CD14-positive monocyte (primary cell): ENCODE data around the gene GLIPR1. TPM values are rescaled to one million over a fixed set of nuclear protein-coding genes. Genes with fewer than 3 reads are reported as not detected.
A peak's percentile ranks its signal among the peaks of the same experiment; 100 is the strongest.

Experiments used
- DNase-seq, 3 donors: peaks; one replicate each; pipeline ENCODE4 v3.0.0-alpha.2; 2011 to 2022
- H2AFZ ChIP-seq: 2 replicates; pipeline ENCODE4 v1.6.0; 2012; ENCODE audit warnings: mild to moderate bottlenecking, low read depth, low read length, inconsistent platforms; ENCODE audit not compliant: insufficient read depth, poor library complexity, severe bottlenecking
- H3K27ac ChIP-seq, 2 donors: 1 replicate in 1 of 2; 2 replicates in 1 of 2; pipeline ENCODE4 v1.5.1; 2012 to 2013; ENCODE audit warnings: low read length in 2 of 2, control low read depth in 1 of 2, inconsistent platforms in 1 of 2, low read depth in 1 of 2, mild to moderate bottlenecking in 1 of 2
- H3K27me3 ChIP-seq, 2 donors: one replicate each; pipeline versions ENCODE4 v1.6.0 to v1.6.1; 2011 to 2013; ENCODE audit warnings: low read length in 2 of 2; ENCODE audit not compliant: control insufficient read depth in 2 of 2, insufficient read depth in 2 of 2
- H3K36me3 ChIP-seq, 2 donors: replicated peaks in 1 of 2; 1 replicate in 1 of 2; 2 replicates in 1 of 2; pipeline versions ENCODE4 v1.5.1 to v1.6.1; 2012 to 2013; ENCODE audit warnings: low read length in 2 of 2, control low read depth in 1 of 2, inconsistent platforms in 1 of 2, mild to moderate bottlenecking in 1 of 2; ENCODE audit not compliant: insufficient read depth in 2 of 2, control insufficient read depth in 1 of 2
- H3K4me1 ChIP-seq, 2 donors: 1 replicate in 1 of 2; 2 replicates in 1 of 2; pipeline versions ENCODE4 v1.5.1 to v1.6.1; 2012 to 2013; ENCODE audit warnings: low read length in 2 of 2, control low read depth in 1 of 2, inconsistent platforms in 1 of 2, mild to moderate bottlenecking in 1 of 2, moderate library complexity in 1 of 2; ENCODE audit not compliant: insufficient read depth in 2 of 2, control insufficient read depth in 1 of 2
- H3K4me2 ChIP-seq: replicated peaks from 2 replicates; pipeline ENCODE3; 2012; ENCODE audit warnings: low read length, moderate library complexity, mild to moderate bottlenecking; ENCODE audit not compliant: poor library complexity, severe bottlenecking; ENCODE audit errors: extremely low read depth
- H3K4me3 ChIP-seq, 3 experiments: fragments of 200-600 bp in 1 of 3; sonication (generic) in 1 of 3; replicated peaks in 1 of 3; 1 replicate in 2 of 3; 2 replicates in 1 of 3; pipeline ENCODE4 v1.5.1; 2011 to 2013; ENCODE audit warnings: low read length in 3 of 3, mild to moderate bottlenecking in 3 of 3, control low read depth in 2 of 3, low read depth in 2 of 3, inconsistent platforms in 1 of 3, moderate library complexity in 1 of 3
- H3K79me2 ChIP-seq: 2 replicates; pipeline ENCODE4 v1.6.0; 2012; ENCODE audit warnings: mild to moderate bottlenecking, control low read depth, inconsistent platforms, low read length, moderate library complexity; ENCODE audit not compliant: insufficient read depth
- H3K9ac ChIP-seq: 2 replicates; pipeline ENCODE4 v1.6.0; 2017; ENCODE audit warnings: low read length, mild to moderate bottlenecking; ENCODE audit not compliant: insufficient read depth, poor library complexity, severe bottlenecking
- H3K9me3 ChIP-seq, 2 donors: replicated peaks in 1 of 2; 1 replicate in 1 of 2; 2 replicates in 1 of 2; pipeline versions ENCODE4 v1.5.1 to v1.6.1; 2012 to 2013; ENCODE audit warnings: low read length in 2 of 2, control low read depth in 1 of 2; ENCODE audit not compliant: control insufficient read depth in 1 of 2, insufficient read depth in 1 of 2
- H4K20me1 ChIP-seq: 2 replicates; pipeline ENCODE4 v1.6.0; 2012; ENCODE audit warnings: mild to moderate bottlenecking, low read length, control low read depth, moderate library complexity; ENCODE audit not compliant: insufficient read depth
- H3K27ac Mint-ChIP-seq, 7 donors: one replicate each; pipeline ENCODE4 v1.8.0; 2020; ENCODE audit warnings: mild to moderate bottlenecking in 7 of 7, mixed read lengths in 7 of 7, moderate library complexity in 6 of 7, inconsistent platforms in 2 of 7
- H3K27me3 Mint-ChIP-seq, 3 donors: one replicate each; pipeline ENCODE4 v1.8.0; 2021 to 2022; ENCODE audit warnings: low read depth in 3 of 3, mild to moderate bottlenecking in 3 of 3, mixed read lengths in 3 of 3, moderate library complexity in 3 of 3, inconsistent platforms in 1 of 3
- H3K36me3 Mint-ChIP-seq, 2 donors: one replicate each; pipeline ENCODE4 v1.8.0; 2020; ENCODE audit warnings: mixed read lengths in 2 of 2, inconsistent platforms in 1 of 2, mild to moderate bottlenecking in 1 of 2
- H3K4me1 Mint-ChIP-seq: one replicate; pipeline ENCODE4 v1.8.0; 2020; ENCODE audit warnings: mild to moderate bottlenecking, mixed read lengths
- H3K4me3 Mint-ChIP-seq, 2 donors: one replicate each; pipeline ENCODE4 v1.8.0; 2020; ENCODE audit warnings: mild to moderate bottlenecking in 2 of 2, mixed read lengths in 2 of 2, moderate library complexity in 1 of 2
- H3K9me3 Mint-ChIP-seq, 7 donors: one replicate each; pipeline ENCODE4 v1.8.0; 2020 to 2022; ENCODE audit warnings: mixed read lengths in 7 of 7, mild to moderate bottlenecking in 6 of 7, moderate library complexity in 6 of 7, inconsistent platforms in 2 of 7
- CTCF ChIP-seq: fragments of 200-600 bp; IDR thresholded peaks from one replicate; pipeline ENCODE4 v1.8.0; 2022; ENCODE audit warnings: antibody characterized with exemption, mild to moderate bottlenecking
- WGBS: methylation state at CpG from one replicate; pipeline ENCODE4 v1.1.5; 2013; ENCODE audit warnings: missing lambda C conversion rate; ENCODE audit not compliant: insufficient coverage; 5-methylcytosine and 5-hydroxymethylcytosine counted together
- intact Hi-C, 2 donors: fragments of 100-400 bp; cut with micrococcal nuclease; formaldehyde crosslinking; loops; one replicate each; pipeline versions ENCODE4 v1.15.0 to v1.15.1; 2023
- polyA plus RNA-seq, 3 donors: library from polyadenylated mRNA; depleted of rRNA in 1 of 3; unstranded in 2 of 3; stranded (reverse) in 1 of 3; fragments of 300-500 nt in 2 of 3; fragments of >200 nt in 1 of 3; fragmentation: Illumina TruSeq in 2 of 3; gene quantifications; 1 replicate in 2 of 3; 2 replicates in 1 of 3; pipeline ENCODE4 v1.2.3, GENCODE V29; 2012 to 2021

The GLIPR1 gene
- polyA plus RNA-seq, 3 donors, result 200 to 794 (median 687) TPM

- no peak overlapping the region for H3K27ac ChIP-seq
- no peaks in the 10 kb centered on the region for H3K79me2 ChIP-seq
- 100% methylated on average over 2 of the region's 3 CpGs for WGBS
- intact Hi-C loops, result no loop called here
- Mint-ChIP-seq H3K9me3 (peaks cover 3 to 6% (median 4%) of the 10 kb centered on the region in 7 donors), H3K4me1 (peaks cover 36% of the 10 kb centered on the region), H3K36me3 (peaks cover 0 to 2% of the 10 kb centered on the region in 2 donors), H3K27ac (peak overlapping the region in 1 of 7 donors; percentile 50), H3K4me3 (no peak overlapping the region), H3K27me3 (peaks cover 0 to 1% (median 0%) of the 10 kb centered on the region in 3 donors)
- no peaks in the 10 kb centered on the region for H4K20me1 ChIP-seq
- H2AFZ ChIP-seq, result peak overlapping the region; percentile 38
- H3K4me2 ChIP-seq, result no peak overlapping the region
- no peaks in the 10 kb centered on the region for H3K27me3 ChIP-seq
- no peak overlapping the region for H3K4me3 ChIP-seq
- peaks cover 19 to 40% of the 10 kb centered on the region in 2 donors for H3K4me1 ChIP-seq
- H3K36me3 ChIP-seq, result no peaks in the 10 kb centered on the region
- no peak for TF ChIP-seq CTCF
- no peak for DNase-seq
- H3K9ac ChIP-seq, result no peak overlapping the region
- H3K9me3 ChIP-seq, result peaks cover 3 to 4% of the 10 kb centered on the region in 2 donors
These were observed 27.8 kb upstream of the GLIPR1 start for GRCh38 chr12:75452675-75453330.

GRCh38 chr12:75455839-75456238 is 24.7 kb upstream of the GLIPR1 start:
- H2AFZ ChIP-seq, result peak overlapping the region; percentile 32
- peaks cover 19 to 43% of the 10 kb centered on the region in 2 donors for H3K4me1 ChIP-seq
- H3K4me3 ChIP-seq, result peak overlapping the region in 1 of 3 experiments; percentile 38
- peak overlapping the region in 1 of 2 donors; percentile 29 for H3K27ac ChIP-seq
- peak overlapping the region in 1 of 2 donors; percentile 44 for H3K4me3 Mint-ChIP-seq
- peaks cover 11 to 21% of the 10 kb centered on the region in 2 donors for H3K9me3 ChIP-seq
- H3K79me2 ChIP-seq, result no peaks in the 10 kb centered on the region
- DNase-seq, result no peak
- H4K20me1 ChIP-seq, result no peaks in the 10 kb centered on the region
- H3K27me3 ChIP-seq, result no peaks in the 10 kb centered on the region
- H3K4me2 ChIP-seq, result peak overlapping the region; percentile 22
- peaks cover 0 to 1% (median 1%) of the 10 kb centered on the region in 3 donors for H3K27me3 Mint-ChIP-seq
- no peak for TF ChIP-seq CTCF
- H3K27ac Mint-ChIP-seq, result peak overlapping the region in 1 of 7 donors; percentile 30
- intact Hi-C loops, result no loop called here
- H3K36me3 ChIP-seq, result no peaks in the 10 kb centered on the region
- H3K36me3 Mint-ChIP-seq, result peaks cover 2 to 5% of the 10 kb centered on the region in 2 donors
- H3K9me3 Mint-ChIP-seq, result peaks cover 8 to 28% (median 20%) of the 10 kb centered on the region in 7 donors
- no CpG with 5 or more reads among the region's 5 CpGs for WGBS
- H3K4me1 Mint-ChIP-seq, result peaks cover 37% of the 10 kb centered on the region
- no peak overlapping the region for H3K9ac ChIP-seq
